Mesothelial cell of epicardium (in vitro differentiated cells): ENCODE measurements around the gene STX4. TPM values are rescaled to one million over a fixed set of nuclear protein-coding genes. Genes with fewer than 3 reads are reported as not detected.

Experiments
- DNase-seq, 2 experiments: peaks; one replicate each; pipeline ENCODE4 v3.0.0; 2021; ENCODE audit warnings: low spot score in 2 of 2; ENCODE audit not compliant: unreplicated experiment in 2 of 2
- H3K27ac Mint-ChIP-seq: 2 replicates; pipeline ENCODE4 v1.8.0; 2021; ENCODE audit warnings: mixed read lengths
- H3K27me3 Mint-ChIP-seq: 2 replicates; pipeline ENCODE4 v1.8.0; 2021; ENCODE audit warnings: low read depth, mixed read lengths
- H3K36me3 Mint-ChIP-seq: 2 replicates; pipeline ENCODE4 v1.8.0; 2021; ENCODE audit warnings: mixed read lengths
- H3K4me1 Mint-ChIP-seq: 2 replicates; pipeline ENCODE4 v1.8.0; 2021; ENCODE audit warnings: mixed read lengths
- H3K4me3 Mint-ChIP-seq: 2 replicates; pipeline ENCODE4 v1.8.0; 2021; ENCODE audit warnings: mild to moderate bottlenecking, moderate library complexity, mixed read lengths
- H3K9me3 Mint-ChIP-seq: 2 replicates; pipeline ENCODE4 v1.8.0; 2021; ENCODE audit warnings: mixed read lengths
- CTCF ChIP-seq: fragments of 200-600 bp; sonication (generic); IDR thresholded peaks from one replicate; pipeline ENCODE4 v1.5.0; 2021; ENCODE audit warnings: antibody characterized with exemption; ENCODE audit not compliant: unreplicated experiment
- total RNA-seq: library from RNA; stranded (reverse); gene quantifications from 3 replicates; pipeline ENCODE4 v1.2.1, GENCODE V29; 2021

STX4 gene
- total RNA-seq, 1 donor from 2014 or later = 42.8 TPM

- no peak overlapping the region for H3K4me3 Mint-ChIP-seq
- DNase-seq = no peak
- no peak overlapping the region for H3K27ac Mint-ChIP-seq
- no peaks in the 10 kb centered on the region for H3K27me3 Mint-ChIP-seq
- peak; percentile 23 for TF ChIP-seq CTCF
- peaks cover 6% of the 10 kb centered on the region for H3K36me3 Mint-ChIP-seq
- peaks cover 5% of the 10 kb centered on the region for H3K4me1 Mint-ChIP-seq
- H3K9me3 Mint-ChIP-seq = no peaks in the 10 kb centered on the region
Measured at GRCh38 chr16:30986129-30986991, 47.0 kb upstream of the STX4 start.

DNA sequence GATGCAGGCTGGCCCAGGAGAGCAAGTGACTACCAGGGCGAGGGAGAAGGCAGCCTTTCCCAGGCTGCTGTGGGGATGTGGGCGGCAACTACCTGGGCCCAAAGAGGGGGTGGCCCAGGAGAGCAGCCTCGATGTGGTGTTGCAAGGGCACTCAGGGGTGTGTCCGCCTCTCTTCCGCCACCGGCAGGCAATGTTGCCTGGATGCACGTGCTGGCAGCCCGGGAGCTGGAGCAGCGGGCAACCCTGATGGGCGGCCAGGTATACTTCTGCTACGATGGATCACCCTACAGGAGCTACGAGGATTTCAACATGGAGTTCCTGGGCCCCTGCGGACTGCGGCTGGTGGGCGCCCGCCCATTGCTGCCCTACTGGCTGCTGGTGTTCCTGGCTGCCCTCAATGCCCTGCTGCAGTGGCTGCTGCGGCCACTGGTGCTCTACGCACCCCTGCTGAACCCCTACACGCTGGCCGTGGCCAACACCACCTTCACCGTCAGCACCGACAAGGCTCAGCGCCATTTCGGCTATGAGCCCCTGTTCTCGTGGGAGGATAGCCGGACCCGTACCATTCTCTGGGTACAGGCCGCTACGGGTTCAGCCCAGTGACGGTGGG lies 45.7 kb upstream of the STX4 start:
- TF ChIP-seq CTCF = no peak
- H3K27me3 Mint-ChIP-seq = no peaks in the 10 kb centered on the region
- H3K9me3 Mint-ChIP-seq = no peaks in the 10 kb centered on the region

DNA sequence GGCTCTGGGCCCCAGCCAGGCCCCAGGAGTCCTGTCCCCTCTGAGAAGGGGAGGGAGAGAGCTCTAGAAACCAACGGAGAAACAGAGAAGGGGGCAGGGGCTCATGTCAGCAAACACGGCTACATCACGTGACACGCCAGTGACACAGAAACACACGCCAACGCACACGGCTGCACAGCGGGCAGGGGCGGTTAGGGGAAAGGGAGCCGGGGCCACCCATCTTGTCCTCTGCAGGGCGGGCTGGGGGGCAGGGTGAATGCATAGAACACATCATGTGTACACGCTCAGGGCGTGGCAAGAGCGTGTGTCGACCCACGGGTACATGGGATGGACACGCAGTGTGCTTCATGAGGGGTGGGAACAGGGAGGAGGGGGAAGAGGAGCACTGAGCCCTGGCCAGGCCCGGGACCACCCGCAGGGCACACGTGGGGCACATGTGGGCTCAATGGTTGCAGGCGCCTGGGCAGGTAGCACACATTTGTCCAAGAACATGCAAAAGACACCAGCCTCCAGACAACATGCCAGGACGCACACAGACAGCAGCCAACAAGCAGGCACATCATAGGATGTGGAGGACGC lies 43.8 kb upstream of the STX4 start:
- no peak overlapping the region for H3K4me3 Mint-ChIP-seq
- H3K27me3 Mint-ChIP-seq = no peaks in the 10 kb centered on the region
- no peaks in the 10 kb centered on the region for H3K9me3 Mint-ChIP-seq
- H3K27ac Mint-ChIP-seq = no peak overlapping the region
- DNase-seq = no peak
- peaks cover 5% of the 10 kb centered on the region for H3K4me1 Mint-ChIP-seq
- no peak for TF ChIP-seq CTCF
- H3K36me3 Mint-ChIP-seq = no peaks in the 10 kb centered on the region

More for the DNA sequence above, 45.7 kb upstream of the STX4 start:
- Mint-ChIP-seq H3K4me3 (no peak overlapping the region), H3K4me1 (peaks cover 5% of the 10 kb centered on the region), H3K36me3 (peaks cover 4% of the 10 kb centered on the region), H3K27ac (no peak overlapping the region)
- DNase-seq = no peak

- no peak overlapping the region for H3K27ac Mint-ChIP-seq
- H3K36me3 Mint-ChIP-seq = no peaks in the 10 kb centered on the region
- peaks cover 5% of the 10 kb centered on the region for H3K4me1 Mint-ChIP-seq
- TF ChIP-seq CTCF = no peak
- H3K9me3 Mint-ChIP-seq = no peaks in the 10 kb centered on the region
- no peak overlapping the region for H3K4me3 Mint-ChIP-seq
- peaks cover 1% of the 10 kb centered on the region for H3K27me3 Mint-ChIP-seq
- DNase-seq = no peak
Measured at GRCh38 chr16:30990105-30990504, 43.3 kb upstream of the STX4 start.

GRCh38 chr16:30991052-30991451 lies 42.3 kb upstream of the STX4 start:
- H3K9me3 Mint-ChIP-seq = no peaks in the 10 kb centered on the region
- no peak for DNase-seq
- H3K27me3 Mint-ChIP-seq = peaks cover 5% of the 10 kb centered on the region
- no peak overlapping the region for H3K27ac Mint-ChIP-seq
- no peak overlapping the region for H3K4me3 Mint-ChIP-seq
- TF ChIP-seq CTCF = no peak
- no peaks in the 10 kb centered on the region for H3K4me1 Mint-ChIP-seq
- H3K36me3 Mint-ChIP-seq = no peaks in the 10 kb centered on the region
